Cardiac muscle cell (in vitro differentiated cells and primary cell): ENCODE results near the gene LNX2. TPM values are rescaled to one million over a fixed set of nuclear protein-coding genes. Genes with fewer than 3 reads are reported as not detected.

Experiments
- DNase-seq, 2 donors: peaks; one replicate each; pipeline versions ENCODE4 v3.0.0 to v3.0.0-alpha.2; 2010 to 2017; ENCODE audit warnings: low read depth in 1 of 2, low spot score in 1 of 2
- H3K27ac ChIP-seq: fragments of 200-600 bp; sonication (generic); 2 replicates; pipeline ENCODE4 v1.5.1; 2016
- H3K27me3 ChIP-seq: fragments of 200-600 bp; sonication (generic); 2 replicates; pipeline ENCODE4 v1.6.0; 2016; ENCODE audit warnings: control low read depth
- H3K36me3 ChIP-seq: fragments of 200-600 bp; sonication (generic); 2 replicates; pipeline ENCODE4 v1.5.1; 2016; ENCODE audit warnings: control low read depth
- H3K4me1 ChIP-seq: fragments of 200-600 bp; sonication (generic); 2 replicates; pipeline ENCODE4 v1.8.1; 2017; ENCODE audit warnings: low read depth, mild to moderate bottlenecking, mixed run types
- H3K4me3 ChIP-seq: fragments of 200-600 bp; sonication (generic); 2 replicates; pipeline ENCODE4 v1.5.1; 2016; ENCODE audit warnings: mild to moderate bottlenecking
- H3K9me3 ChIP-seq: fragments of 200-600 bp; sonication (generic); 2 replicates; pipeline ENCODE4 v1.5.1; 2017; ENCODE audit warnings: low read depth, mild to moderate bottlenecking, control low read depth
- polyA plus RNA-seq: library from polyadenylated mRNA; unstranded; fragments of >200 nt; fragmentation: Nextera tagmentation; extraction: Ambion mirVana; gene quantifications from 2 replicates; pipeline ENCODE4 v1.2.1, GENCODE V29; 2016
- total RNA-seq: library from RNA; depleted of rRNA; stranded (reverse); fragments of >200 nt; gene quantifications from 2 replicates; pipeline ENCODE4 v1.2.3, GENCODE V29; 2016
- TF ChIP-seq, protein P1 (sequence below): IDR thresholded peaks from 2 replicates; pipeline ENCODE4 v1.5.1; 2012; ENCODE audit warnings: low read depth, mild to moderate bottlenecking, low read length

The LNX2 gene
- total and polyA plus RNA-seq, 2 experiments from 2014 or later: 7.1 to 11.6 TPM

DNA sequence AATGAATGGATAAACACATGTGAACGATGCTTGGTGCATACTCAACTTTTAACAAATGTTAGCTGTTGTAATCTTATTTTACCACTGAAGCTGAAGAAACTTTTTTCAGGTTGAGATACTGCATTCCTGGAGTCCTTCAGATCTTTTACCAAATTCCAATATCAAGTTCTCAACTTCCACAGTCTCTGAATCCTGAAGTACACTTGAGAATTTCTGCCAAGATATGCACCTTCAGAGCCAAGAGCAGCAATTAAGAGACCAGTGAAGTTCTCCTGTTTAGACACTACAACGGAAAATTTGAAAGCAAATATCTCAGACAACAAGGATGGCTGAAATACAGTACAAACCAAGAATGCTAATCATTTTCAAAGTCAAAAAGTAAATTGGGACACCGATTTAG lies 85.3 kb downstream of the LNX2 start:
- Histone ChIP-seq H3K36me3 (no peaks in the 10 kb centered on the region), H3K4me1 (no peaks in the 10 kb centered on the region), H3K27ac (no peak overlapping the region), H3K27me3 (no peaks in the 10 kb centered on the region), H3K4me3 (no peak overlapping the region), H3K9me3 (no peaks in the 10 kb centered on the region)
- DNase-seq: no peak
- TF ChIP-seq, protein P1, sequence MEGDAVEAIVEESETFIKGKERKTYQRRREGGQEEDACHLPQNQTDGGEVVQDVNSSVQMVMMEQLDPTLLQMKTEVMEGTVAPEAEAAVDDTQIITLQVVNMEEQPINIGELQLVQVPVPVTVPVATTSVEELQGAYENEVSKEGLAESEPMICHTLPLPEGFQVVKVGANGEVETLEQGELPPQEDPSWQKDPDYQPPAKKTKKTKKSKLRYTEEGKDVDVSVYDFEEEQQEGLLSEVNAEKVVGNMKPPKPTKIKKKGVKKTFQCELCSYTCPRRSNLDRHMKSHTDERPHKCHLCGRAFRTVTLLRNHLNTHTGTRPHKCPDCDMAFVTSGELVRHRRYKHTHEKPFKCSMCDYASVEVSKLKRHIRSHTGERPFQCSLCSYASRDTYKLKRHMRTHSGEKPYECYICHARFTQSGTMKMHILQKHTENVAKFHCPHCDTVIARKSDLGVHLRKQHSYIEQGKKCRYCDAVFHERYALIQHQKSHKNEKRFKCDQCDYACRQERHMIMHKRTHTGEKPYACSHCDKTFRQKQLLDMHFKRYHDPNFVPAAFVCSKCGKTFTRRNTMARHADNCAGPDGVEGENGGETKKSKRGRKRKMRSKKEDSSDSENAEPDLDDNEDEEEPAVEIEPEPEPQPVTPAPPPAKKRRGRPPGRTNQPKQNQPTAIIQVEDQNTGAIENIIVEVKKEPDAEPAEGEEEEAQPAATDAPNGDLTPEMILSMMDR: no peak

DNA sequence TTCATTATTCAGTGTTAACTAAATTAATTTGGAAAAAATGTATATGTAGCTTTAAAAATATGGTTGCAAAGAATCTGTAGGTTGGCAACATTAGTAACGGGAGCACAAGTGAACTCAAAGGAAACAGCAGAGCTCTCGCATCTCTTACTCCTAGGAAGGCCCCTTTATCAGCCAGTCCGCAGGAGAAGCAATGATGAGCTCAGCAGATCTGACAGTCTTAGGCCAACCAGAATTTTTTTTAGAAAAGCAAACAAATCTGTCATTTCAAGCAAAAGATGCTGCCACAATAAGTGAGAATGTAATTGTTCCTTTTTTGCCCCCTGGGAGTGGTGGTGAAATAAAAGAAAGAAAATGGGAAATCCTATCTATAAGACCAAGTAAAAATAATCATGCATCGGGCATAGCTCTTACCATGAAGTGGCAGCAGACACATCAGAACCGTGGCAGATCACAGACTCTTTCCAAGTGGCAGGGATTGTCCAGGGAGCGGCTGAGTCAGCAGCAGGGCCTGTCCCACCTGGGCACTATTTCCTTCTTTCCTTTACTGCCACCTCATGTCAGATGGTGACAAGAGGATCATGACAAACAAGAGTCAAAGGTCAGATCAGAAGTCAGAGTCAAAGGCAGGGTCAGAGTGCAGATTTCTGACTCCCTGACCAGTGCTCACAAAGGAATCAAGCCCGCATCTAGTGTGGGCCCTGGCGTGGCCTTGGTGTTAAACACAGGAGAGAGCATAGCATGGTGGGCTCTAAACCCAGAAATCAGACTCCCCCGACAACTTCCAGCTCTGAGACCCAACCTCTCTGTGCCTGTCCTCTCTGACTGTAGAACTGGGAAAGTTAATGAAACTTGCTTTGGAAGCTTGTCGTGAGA lies 86.0 kb downstream of the LNX2 start:
- no peak overlapping the region for H3K27ac ChIP-seq
- DNase-seq: no peak
- H3K27me3 ChIP-seq: no peaks in the 10 kb centered on the region
- TF ChIP-seq, protein P1: no peak
- H3K9me3 ChIP-seq: no peaks in the 10 kb centered on the region
- no peaks in the 10 kb centered on the region for H3K4me1 ChIP-seq
- H3K36me3 ChIP-seq: no peaks in the 10 kb centered on the region
- no peak overlapping the region for H3K4me3 ChIP-seq

DNA sequence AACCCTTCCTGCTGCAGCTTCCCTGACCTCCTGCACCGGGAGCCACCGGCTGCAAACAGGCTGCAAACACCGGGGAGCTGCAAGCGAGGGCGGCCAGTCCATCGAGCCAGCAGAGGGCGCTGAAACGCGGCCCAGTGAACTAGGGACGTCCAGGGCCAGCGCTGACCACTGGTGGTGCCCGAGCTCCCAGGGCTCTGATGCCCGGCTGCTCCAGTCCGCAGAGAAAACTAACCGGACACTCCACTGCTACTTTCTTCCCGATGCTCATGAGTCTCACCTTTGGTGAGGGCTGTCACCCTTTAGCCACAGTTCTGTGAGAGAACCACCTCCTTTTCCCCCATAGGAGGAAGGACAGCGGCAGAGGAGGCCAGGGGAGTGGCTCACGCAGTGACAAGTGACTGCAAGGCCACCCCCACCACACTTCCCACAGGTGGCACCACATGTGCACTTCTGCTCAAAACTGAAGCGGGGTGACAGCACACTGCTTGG lies 87.1 kb downstream of the LNX2 start:
- peak; percentile 85 to 91 for DNase-seq
- no peaks in the 10 kb centered on the region for H3K4me1 ChIP-seq
- H3K4me3 ChIP-seq: no peak overlapping the region
- TF ChIP-seq, protein P1: peak; percentile 99
- no peak overlapping the region for H3K27ac ChIP-seq
- H3K9me3 ChIP-seq: no peaks in the 10 kb centered on the region
- H3K36me3 ChIP-seq: no peaks in the 10 kb centered on the region
- H3K27me3 ChIP-seq: no peaks in the 10 kb centered on the region

DNA sequence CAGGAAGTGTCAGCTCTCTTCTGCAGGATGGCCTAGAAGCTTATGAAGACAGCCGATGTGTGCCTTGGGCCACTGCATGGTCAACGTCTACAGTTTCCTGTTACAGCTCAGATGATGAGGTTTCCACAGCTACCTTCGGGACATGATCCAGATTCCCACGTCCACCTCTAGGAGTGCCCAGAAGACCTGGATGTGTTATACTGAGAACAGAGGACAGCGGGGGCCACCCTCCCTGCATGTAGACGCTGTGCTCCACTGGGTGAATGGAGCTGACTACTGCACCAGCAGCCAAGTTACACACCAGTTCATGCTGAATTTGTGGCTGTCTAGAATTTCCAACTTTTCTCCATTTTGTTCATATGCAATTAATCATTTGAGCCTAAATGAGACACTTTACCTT lies 91.4 kb downstream of the LNX2 start:
- TF ChIP-seq, protein P1: no peak
- Histone ChIP-seq H3K9me3 (no peaks in the 10 kb centered on the region), H3K4me3 (no peak overlapping the region), H3K27me3 (no peaks in the 10 kb centered on the region), H3K36me3 (no peaks in the 10 kb centered on the region), H3K4me1 (no peaks in the 10 kb centered on the region), H3K27ac (no peak overlapping the region)
- no peak for DNase-seq

DNA sequence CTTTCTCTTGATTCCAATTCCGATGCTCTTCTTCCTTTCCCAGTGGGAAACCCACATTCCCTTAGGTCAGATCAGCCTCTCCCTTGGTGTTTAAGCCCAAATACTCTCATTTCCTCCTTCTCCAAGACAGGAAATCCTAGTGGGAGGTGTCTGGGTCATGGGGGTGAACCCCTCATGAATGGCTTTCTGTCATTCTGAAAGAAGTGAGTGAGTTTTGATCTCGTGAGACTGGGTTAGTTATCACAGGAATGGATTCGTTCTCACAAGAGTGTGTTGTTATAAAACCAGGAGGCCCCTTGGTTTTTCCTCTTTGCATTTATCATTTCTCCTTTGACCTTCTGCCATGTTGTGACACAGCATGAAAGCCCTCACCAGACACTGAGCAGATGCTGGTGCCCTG lies 93.8 kb downstream of the LNX2 start:
- Histone ChIP-seq H3K4me3 (no peak overlapping the region), H3K27me3 (no peaks in the 10 kb centered on the region), H3K4me1 (no peaks in the 10 kb centered on the region), H3K36me3 (no peaks in the 10 kb centered on the region), H3K27ac (no peak overlapping the region), H3K9me3 (no peaks in the 10 kb centered on the region)
- DNase-seq: no peak
- TF ChIP-seq, protein P1: no peak
